CD14-positive monocyte (primary cell): ENCODE results near the gene CSTF3. TPM values are rescaled to one million over a fixed set of nuclear protein-coding genes. Genes with fewer than 3 reads are reported as not detected.

Experiments used
- DNase-seq, 3 donors: peaks; one replicate each; pipeline ENCODE4 v3.0.0-alpha.2; 2011 to 2022
- H2AFZ ChIP-seq: 2 replicates; pipeline ENCODE4 v1.6.0; 2012; ENCODE audit warnings: mild to moderate bottlenecking, low read depth, low read length, inconsistent platforms; ENCODE audit not compliant: insufficient read depth, poor library complexity, severe bottlenecking
- H3K27ac ChIP-seq, 2 donors: 1 replicate in 1 of 2; 2 replicates in 1 of 2; pipeline ENCODE4 v1.5.1; 2012 to 2013; ENCODE audit warnings: low read length in 2 of 2, control low read depth in 1 of 2, inconsistent platforms in 1 of 2, low read depth in 1 of 2, mild to moderate bottlenecking in 1 of 2
- H3K27me3 ChIP-seq, 2 donors: one replicate each; pipeline versions ENCODE4 v1.6.0 to v1.6.1; 2011 to 2013; ENCODE audit warnings: low read length in 2 of 2; ENCODE audit not compliant: control insufficient read depth in 2 of 2, insufficient read depth in 2 of 2
- H3K36me3 ChIP-seq, 2 donors: replicated peaks in 1 of 2; 1 replicate in 1 of 2; 2 replicates in 1 of 2; pipeline versions ENCODE4 v1.5.1 to v1.6.1; 2012 to 2013; ENCODE audit warnings: low read length in 2 of 2, control low read depth in 1 of 2, inconsistent platforms in 1 of 2, mild to moderate bottlenecking in 1 of 2; ENCODE audit not compliant: insufficient read depth in 2 of 2, control insufficient read depth in 1 of 2
- H3K4me1 ChIP-seq, 2 donors: 1 replicate in 1 of 2; 2 replicates in 1 of 2; pipeline versions ENCODE4 v1.5.1 to v1.6.1; 2012 to 2013; ENCODE audit warnings: low read length in 2 of 2, control low read depth in 1 of 2, inconsistent platforms in 1 of 2, mild to moderate bottlenecking in 1 of 2, moderate library complexity in 1 of 2; ENCODE audit not compliant: insufficient read depth in 2 of 2, control insufficient read depth in 1 of 2
- H3K4me2 ChIP-seq: replicated peaks from 2 replicates; pipeline ENCODE3; 2012; ENCODE audit warnings: low read length, moderate library complexity, mild to moderate bottlenecking; ENCODE audit not compliant: poor library complexity, severe bottlenecking; ENCODE audit errors: extremely low read depth
- H3K4me3 ChIP-seq, 3 experiments: fragments of 200-600 bp in 1 of 3; sonication (generic) in 1 of 3; replicated peaks in 1 of 3; 1 replicate in 2 of 3; 2 replicates in 1 of 3; pipeline ENCODE4 v1.5.1; 2011 to 2013; ENCODE audit warnings: low read length in 3 of 3, mild to moderate bottlenecking in 3 of 3, control low read depth in 2 of 3, low read depth in 2 of 3, inconsistent platforms in 1 of 3, moderate library complexity in 1 of 3
- H3K79me2 ChIP-seq: 2 replicates; pipeline ENCODE4 v1.6.0; 2012; ENCODE audit warnings: mild to moderate bottlenecking, control low read depth, inconsistent platforms, low read length, moderate library complexity; ENCODE audit not compliant: insufficient read depth
- H3K9ac ChIP-seq: 2 replicates; pipeline ENCODE4 v1.6.0; 2017; ENCODE audit warnings: low read length, mild to moderate bottlenecking; ENCODE audit not compliant: insufficient read depth, poor library complexity, severe bottlenecking
- H3K9me3 ChIP-seq, 2 donors: replicated peaks in 1 of 2; 1 replicate in 1 of 2; 2 replicates in 1 of 2; pipeline versions ENCODE4 v1.5.1 to v1.6.1; 2012 to 2013; ENCODE audit warnings: low read length in 2 of 2, control low read depth in 1 of 2; ENCODE audit not compliant: control insufficient read depth in 1 of 2, insufficient read depth in 1 of 2
- H4K20me1 ChIP-seq: 2 replicates; pipeline ENCODE4 v1.6.0; 2012; ENCODE audit warnings: mild to moderate bottlenecking, low read length, control low read depth, moderate library complexity; ENCODE audit not compliant: insufficient read depth
- H3K27ac Mint-ChIP-seq, 7 donors: one replicate each; pipeline ENCODE4 v1.8.0; 2020; ENCODE audit warnings: mild to moderate bottlenecking in 7 of 7, mixed read lengths in 7 of 7, moderate library complexity in 6 of 7, inconsistent platforms in 2 of 7
- H3K27me3 Mint-ChIP-seq, 3 donors: one replicate each; pipeline ENCODE4 v1.8.0; 2021 to 2022; ENCODE audit warnings: low read depth in 3 of 3, mild to moderate bottlenecking in 3 of 3, mixed read lengths in 3 of 3, moderate library complexity in 3 of 3, inconsistent platforms in 1 of 3
- H3K36me3 Mint-ChIP-seq, 2 donors: one replicate each; pipeline ENCODE4 v1.8.0; 2020; ENCODE audit warnings: mixed read lengths in 2 of 2, inconsistent platforms in 1 of 2, mild to moderate bottlenecking in 1 of 2
- H3K4me1 Mint-ChIP-seq: one replicate; pipeline ENCODE4 v1.8.0; 2020; ENCODE audit warnings: mild to moderate bottlenecking, mixed read lengths
- H3K4me3 Mint-ChIP-seq, 2 donors: one replicate each; pipeline ENCODE4 v1.8.0; 2020; ENCODE audit warnings: mild to moderate bottlenecking in 2 of 2, mixed read lengths in 2 of 2, moderate library complexity in 1 of 2
- H3K9me3 Mint-ChIP-seq, 7 donors: one replicate each; pipeline ENCODE4 v1.8.0; 2020 to 2022; ENCODE audit warnings: mixed read lengths in 7 of 7, mild to moderate bottlenecking in 6 of 7, moderate library complexity in 6 of 7, inconsistent platforms in 2 of 7
- CTCF ChIP-seq: fragments of 200-600 bp; IDR thresholded peaks from one replicate; pipeline ENCODE4 v1.8.0; 2022; ENCODE audit warnings: antibody characterized with exemption, mild to moderate bottlenecking
- intact Hi-C, 2 donors: fragments of 100-400 bp; cut with micrococcal nuclease; formaldehyde crosslinking; loops; one replicate each; pipeline versions ENCODE4 v1.15.0 to v1.15.1; 2023
- polyA plus RNA-seq, 3 donors: library from polyadenylated mRNA; depleted of rRNA in 1 of 3; unstranded in 2 of 3; stranded (reverse) in 1 of 3; fragments of 300-500 nt in 2 of 3; fragments of >200 nt in 1 of 3; fragmentation: Illumina TruSeq in 2 of 3; gene quantifications; 1 replicate in 2 of 3; 2 replicates in 1 of 3; pipeline ENCODE4 v1.2.3, GENCODE V29; 2012 to 2021

The CSTF3 gene
- polyA plus RNA-seq, 3 donors, result 6.9 to 12.1 (median 7.1) TPM

- Histone ChIP-seq H3K27me3 (no peaks in the 10 kb centered on the region), H3K4me1 (no peaks in the 10 kb centered on the region), H3K4me3 (no peak overlapping the region), H3K9ac (no peak overlapping the region), H4K20me1 (no peaks in the 10 kb centered on the region), H3K36me3 (peaks cover 9 to 25% of the 10 kb centered on the region in 2 donors), H3K79me2 (no peaks in the 10 kb centered on the region), H3K9me3 (no peaks in the 10 kb centered on the region), H2AFZ (no peak overlapping the region), H3K4me2 (no peak overlapping the region), H3K27ac (no peak overlapping the region)
- Mint-ChIP-seq H3K27ac (no peak overlapping the region), H3K27me3 (no peaks in the 10 kb centered on the region), H3K4me1 (no peaks in the 10 kb centered on the region), H3K36me3 (peaks cover 14 to 16% of the 10 kb centered on the region in 2 donors), H3K9me3 (no peaks in the 10 kb centered on the region), H3K4me3 (no peak overlapping the region)
- no peak for TF ChIP-seq CTCF
- DNase-seq, result no peak
- intact Hi-C loops, result no loop called here
Measured at GRCh38 chr11:33109294-33109895, 51.9 kb downstream of the CSTF3 start.

- Histone ChIP-seq H3K4me2 (no peak overlapping the region), H3K79me2 (no peaks in the 10 kb centered on the region), H2AFZ (no peak overlapping the region), H3K4me3 (no peak overlapping the region), H3K9me3 (no peaks in the 10 kb centered on the region), H4K20me1 (no peaks in the 10 kb centered on the region), H3K4me1 (no peaks in the 10 kb centered on the region), H3K27me3 (no peaks in the 10 kb centered on the region), H3K27ac (no peak overlapping the region), H3K9ac (no peak overlapping the region), H3K36me3 (peaks cover 44 to 77% of the 10 kb centered on the region in 2 donors)
- no peaks in the 10 kb centered on the region for H3K27me3 Mint-ChIP-seq
- H3K4me1 Mint-ChIP-seq, result no peaks in the 10 kb centered on the region
- intact Hi-C loops, result no loop called here
- peaks cover 52 to 62% of the 10 kb centered on the region in 2 donors for H3K36me3 Mint-ChIP-seq
- DNase-seq, result no peak
- no peak overlapping the region for H3K4me3 Mint-ChIP-seq
- no peaks in the 10 kb centered on the region for H3K9me3 Mint-ChIP-seq
- TF ChIP-seq CTCF, result no peak
- H3K27ac Mint-ChIP-seq, result no peak overlapping the region
Measured at GRCh38 chr11:33103836-33104235, 57.4 kb downstream of the CSTF3 start.
